Thoracic aorta (tissue), 2 donors: ENCODE data around the gene TFF1. TPM values are rescaled to one million over a fixed set of nuclear protein-coding genes. Genes with fewer than 3 reads are reported as not detected.

Experiments used
- ATAC-seq: fragments of 150-250 bp; one replicate; pipeline ENCODE4 v1.8.0; 2017; ENCODE audit warnings: low read depth; ENCODE audit not compliant: insufficient number of reproducible peaks, low FRiP score
- DNase-seq: peaks from one replicate; pipeline ENCODE4 v3.0.0-alpha.2; 2020; ENCODE audit warnings: low spot score
- H3K27ac ChIP-seq, 2 donors: fragments of 200-600 bp; sonication (generic); 1 replicate in 1 of 2; 2 replicates in 1 of 2; pipeline ENCODE4 v1.5.1; 2016; ENCODE audit warnings: mild to moderate bottlenecking in 2 of 2, moderate library complexity in 2 of 2
- H3K27me3 ChIP-seq: fragments of 200-600 bp; sonication (generic); replicated peaks from 2 replicates; pipeline ENCODE4 v1.6.0; 2016; ENCODE audit warnings: mild to moderate bottlenecking; ENCODE audit not compliant: insufficient read depth
- H3K36me3 ChIP-seq: fragments of 200-600 bp; sonication (generic); one replicate; pipeline ENCODE4 v1.5.1; 2016
- H3K4me1 ChIP-seq, 2 donors: fragments of 200-600 bp; sonication (generic); 1 replicate in 1 of 2; 2 replicates in 1 of 2; pipeline versions ENCODE4 v1.5.1 to v1.6.0; 2016; ENCODE audit warnings: low read depth in 2 of 2, mild to moderate bottlenecking in 1 of 2; ENCODE audit not compliant: control insufficient read depth in 1 of 2
- H3K4me3 ChIP-seq: fragments of 200-600 bp; sonication (generic); 2 replicates; pipeline ENCODE4 v1.5.1; 2016; ENCODE audit warnings: mild to moderate bottlenecking
- H3K9me3 ChIP-seq: fragments of 200-600 bp; sonication (generic); 2 replicates; pipeline ENCODE4 v1.5.1; 2016
- CTCF ChIP-seq: fragments of 200-600 bp; sonication (generic); IDR thresholded peaks from one replicate; pipeline ENCODE4 v1.5.1; 2019; ENCODE audit warnings: antibody characterized with exemption
- total RNA-seq, 2 donors: library from RNA; depleted of rRNA; stranded (reverse); fragments of >200 nt; gene quantifications; one replicate each; pipeline versions ENCODE4 v1.1.0 to v1.2.3, GENCODE V29; 2016

The TFF1 gene
- total RNA-seq, 2 donors from 2014 or later, result 85.8 TPM; not detected in 1

DNA sequence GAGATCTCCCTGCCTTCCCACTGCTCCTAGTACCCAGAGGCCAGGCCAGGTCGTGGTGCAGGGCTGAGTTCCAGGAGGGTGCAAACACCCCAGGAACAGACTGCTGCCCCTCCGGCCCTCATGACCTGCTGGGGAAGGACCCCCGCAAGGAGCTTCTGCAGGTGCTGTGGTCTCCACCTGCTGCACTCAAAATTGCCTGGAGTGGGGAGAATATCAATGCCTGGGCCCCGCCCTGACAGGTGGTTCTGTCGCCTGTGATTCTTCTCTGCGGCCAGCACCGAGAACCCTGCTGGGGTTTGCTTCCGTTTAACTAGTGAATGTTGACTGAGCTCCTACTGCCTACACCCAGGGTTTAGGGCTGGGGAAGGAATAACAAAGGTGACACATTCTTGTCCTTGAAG is 49.0 kb downstream of the TFF1 start:
- DNase-seq (no peak), ATAC-seq (no peak)
- no peak overlapping the region for H3K4me3 ChIP-seq
- no peak for TF ChIP-seq CTCF
- H3K27ac ChIP-seq, result no peak overlapping the region
- no peaks in the 10 kb centered on the region for H3K27me3 ChIP-seq
- no peaks in the 10 kb centered on the region for H3K9me3 ChIP-seq
- H3K4me1 ChIP-seq, result no peaks in the 10 kb centered on the region
- no peaks in the 10 kb centered on the region for H3K36me3 ChIP-seq

DNA sequence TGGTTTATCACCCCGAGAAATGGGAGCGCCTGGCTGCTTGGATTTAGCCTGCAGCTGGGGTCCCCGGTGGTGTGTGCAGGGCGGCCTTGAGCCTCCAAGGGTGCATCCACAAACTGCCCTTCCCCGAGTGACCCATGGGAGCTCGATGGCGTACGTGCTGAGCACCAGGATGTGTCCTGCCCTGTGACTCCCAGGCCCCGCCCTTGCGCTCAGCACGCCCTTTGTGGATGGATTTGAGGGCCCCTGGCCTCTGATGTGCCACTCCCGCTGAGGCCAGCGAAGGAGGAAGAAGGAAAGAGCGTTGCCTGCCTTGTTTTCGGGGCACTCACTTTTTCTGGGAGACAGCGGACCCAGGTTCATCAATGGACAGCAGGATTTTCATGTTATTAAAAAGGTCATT is 49.4 kb downstream of the TFF1 start:
- no peak for DNase-seq
- TF ChIP-seq CTCF, result no peak
- ATAC-seq, result no peak
- Histone ChIP-seq H3K4me3 (no peak overlapping the region), H3K27ac (no peak overlapping the region), H3K9me3 (no peaks in the 10 kb centered on the region), H3K4me1 (no peaks in the 10 kb centered on the region), H3K36me3 (no peaks in the 10 kb centered on the region), H3K27me3 (no peaks in the 10 kb centered on the region)

DNA sequence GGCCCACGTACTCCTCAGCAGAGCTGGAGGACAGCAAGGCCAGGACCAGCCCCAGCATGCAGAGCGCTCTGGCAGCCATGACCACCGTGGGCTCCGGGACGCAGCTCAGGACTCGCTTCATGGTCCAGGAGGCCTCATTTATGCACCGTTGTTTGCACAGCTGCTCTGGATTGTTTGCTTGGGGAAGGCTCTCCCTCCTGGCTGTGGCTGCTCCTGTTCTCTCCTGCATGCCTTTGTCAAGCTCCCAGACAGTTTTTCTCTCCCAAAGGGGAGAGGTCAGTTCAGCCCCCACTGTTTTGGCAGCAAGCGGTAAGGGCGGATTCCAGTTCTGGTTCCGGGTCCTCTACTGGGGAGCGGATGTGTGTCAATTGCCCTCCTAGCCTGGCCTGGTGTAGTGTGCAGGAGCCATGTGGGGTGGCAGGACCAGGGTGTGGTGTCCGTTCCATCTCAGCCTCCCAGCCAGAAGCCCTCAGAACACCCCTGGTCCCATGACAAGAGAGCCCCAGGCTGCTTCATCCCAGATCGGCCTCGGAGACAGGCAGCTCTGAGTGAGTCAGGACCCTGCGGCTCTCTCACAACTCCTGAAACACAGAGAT is 50.9 kb downstream of the TFF1 start, which contains the start of gene TFF3:
Gene TFF3, minus strand, starts transcription at position 114 of the 596 bp plus-strand sequence. Its CDS starts 35 bp downstream, at position 79.
- Histone ChIP-seq H3K4me3 (no peak within 1 kb of the TSS), H3K9me3 (no peaks in the 10 kb centered on the region), H3K27me3 (no peaks in the 10 kb centered on the region), H3K4me1 (no peaks in the 10 kb centered on the region), H3K27ac (no peak within 1 kb of the TSS), H3K36me3 (no peaks in the 10 kb centered on the region)
- DNase-seq (no peak), ATAC-seq (no peak)
- no peak for TF ChIP-seq CTCF

DNA sequence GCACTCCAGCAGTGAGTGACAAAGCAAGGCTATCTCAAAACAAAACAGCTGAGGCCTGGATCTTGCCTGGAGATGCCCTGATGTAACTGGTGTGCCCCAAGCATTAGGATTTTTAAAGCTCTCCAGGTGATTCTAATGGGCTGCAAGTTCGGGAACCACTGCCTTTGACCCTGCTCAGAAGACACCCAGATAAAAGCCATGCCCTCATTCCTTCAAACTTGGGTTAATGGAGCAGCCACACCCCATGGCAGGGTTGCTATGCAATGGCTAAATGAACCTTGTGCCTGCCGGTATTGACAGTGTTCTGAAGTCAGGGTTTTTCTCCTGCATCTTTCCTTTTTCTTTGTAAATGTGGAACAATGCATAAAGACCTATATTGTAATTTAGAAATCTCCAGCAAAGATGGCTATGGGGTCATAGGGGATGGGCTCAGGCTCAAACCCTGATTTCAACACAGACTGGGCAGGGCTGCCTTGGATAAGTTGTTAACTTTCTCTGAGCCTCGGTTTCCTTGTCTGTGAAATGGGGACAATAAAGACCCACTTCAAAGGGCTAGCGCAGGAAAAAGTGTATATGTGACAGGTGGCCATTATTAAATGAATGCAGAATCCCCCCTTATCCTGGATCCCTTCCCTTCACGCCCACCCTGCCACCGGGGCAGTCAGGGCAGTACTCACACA is 51.6 kb downstream of the TFF1 start:
- H3K36me3 ChIP-seq, result no peaks in the 10 kb centered on the region
- H3K9me3 ChIP-seq, result no peaks in the 10 kb centered on the region
- no peak for ATAC-seq
- H3K27me3 ChIP-seq, result no peaks in the 10 kb centered on the region
- no peak for TF ChIP-seq CTCF
- DNase-seq, result no peak
- H3K4me1 ChIP-seq, result no peaks in the 10 kb centered on the region
- H3K4me3 ChIP-seq, result no peak overlapping the region
- H3K27ac ChIP-seq, result no peak overlapping the region

- H3K4me3 ChIP-seq, result no peak overlapping the region
- no peak for TF ChIP-seq CTCF
- no peak for ATAC-seq
- no peaks in the 10 kb centered on the region for H3K4me1 ChIP-seq
- DNase-seq, result no peak
- no peaks in the 10 kb centered on the region for H3K36me3 ChIP-seq
- no peaks in the 10 kb centered on the region for H3K9me3 ChIP-seq
- H3K27me3 ChIP-seq, result no peaks in the 10 kb centered on the region
- no peak overlapping the region for H3K27ac ChIP-seq
Observed at GRCh38 chr21:42313501-42313969, 52.8 kb downstream of the TFF1 start.
